HG03108 (cell line): ENCODE results near the gene ARMH3.
A peak's percentile ranks its signal among the peaks of the same experiment; 100 is the strongest.

Experiments used
- ATAC-seq: cut with Tn5 transposase; IDR thresholded peaks from one replicate; pipeline ENCODE4 v1.9.1; 2021; ENCODE audit warnings: moderate library complexity; ENCODE audit not compliant: unreplicated experiment

Gene ARMH3

DNA sequence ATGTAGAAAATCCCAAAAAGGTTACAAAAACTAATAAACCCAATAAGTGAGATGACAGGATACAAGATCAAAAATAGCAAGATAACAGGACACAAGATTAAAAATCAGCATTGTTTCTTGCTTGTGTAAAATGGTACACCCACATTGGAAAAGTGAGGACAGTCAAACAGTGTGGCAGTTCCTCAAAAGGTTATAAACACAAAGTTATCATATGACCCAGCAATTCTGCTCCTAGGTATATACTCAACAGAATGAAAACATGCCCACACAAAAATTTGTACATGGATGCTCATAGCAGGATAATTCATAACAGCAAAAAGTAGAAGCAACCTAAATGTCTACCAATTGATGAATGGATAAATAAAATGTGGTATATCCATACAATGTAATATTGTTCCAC is 105.8 kb downstream of the ARMH3 start:
- ATAC-seq = no peak

GRCh38 chr10:101941871-101942270 is 114.1 kb downstream of the ARMH3 start:
- ATAC-seq = no peak

- no peak for ATAC-seq
Measured at GRCh38 chr10:101940916-101941315, 115.1 kb downstream of the ARMH3 start.

DNA sequence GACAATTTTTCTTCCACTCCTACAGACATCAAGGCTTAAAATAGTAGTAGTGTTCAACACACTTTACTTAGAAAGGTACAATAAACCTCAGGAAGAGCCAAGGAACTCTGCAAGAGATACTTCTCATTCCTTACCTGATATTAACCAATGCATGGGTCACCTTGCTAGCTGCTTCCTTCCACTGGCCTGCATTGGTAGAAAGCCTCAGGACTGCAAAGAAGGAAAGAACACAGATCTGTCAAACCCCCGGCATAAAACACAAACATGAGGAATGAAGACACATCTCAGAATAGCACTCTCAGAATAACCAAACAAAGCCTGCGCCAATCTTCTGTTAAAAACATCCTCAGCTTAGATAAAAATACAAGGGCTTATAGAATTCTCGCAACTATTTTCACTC is 116.2 kb downstream of the ARMH3 start:
- no peak for ATAC-seq

GRCh38 chr10:101939008-101939648 is 116.8 kb downstream of the ARMH3 start:
- no peak for ATAC-seq

GRCh38 chr10:101938305-101939007 is 117.5 kb downstream of the ARMH3 start:
- no peak for ATAC-seq

- no peak for ATAC-seq
Measured at GRCh38 chr10:101935431-101935830, 120.5 kb downstream of the ARMH3 start.

DNA sequence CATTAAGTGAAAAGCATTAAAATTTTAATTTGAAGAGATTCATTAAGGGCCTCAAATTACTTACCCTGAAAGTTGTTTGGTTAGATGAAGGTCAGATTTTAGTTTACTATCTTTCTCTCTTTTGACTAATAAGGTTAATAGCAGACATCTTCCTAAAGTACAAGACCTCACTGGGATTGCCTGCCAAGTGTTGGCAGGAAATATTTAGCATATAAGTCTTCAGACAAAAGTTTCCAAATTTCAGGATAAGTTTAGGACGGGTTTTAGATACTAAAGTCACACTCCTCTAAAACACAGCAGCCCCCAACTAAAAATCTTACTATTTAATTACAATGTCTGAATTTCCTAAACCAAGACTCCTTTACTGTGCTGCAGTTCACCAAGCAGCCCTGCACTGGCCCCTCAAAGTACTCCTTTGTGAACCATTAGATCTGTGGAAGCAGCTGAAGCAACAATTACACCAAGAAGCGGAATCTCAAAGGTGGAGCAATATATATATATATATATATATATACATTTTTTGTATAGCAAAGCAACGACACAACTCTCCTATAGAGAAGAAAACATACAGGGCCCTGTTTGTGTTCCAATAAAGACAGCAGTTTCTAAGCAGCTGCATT is 121.2 kb downstream of the ARMH3 start:
- no peak for ATAC-seq

DNA sequence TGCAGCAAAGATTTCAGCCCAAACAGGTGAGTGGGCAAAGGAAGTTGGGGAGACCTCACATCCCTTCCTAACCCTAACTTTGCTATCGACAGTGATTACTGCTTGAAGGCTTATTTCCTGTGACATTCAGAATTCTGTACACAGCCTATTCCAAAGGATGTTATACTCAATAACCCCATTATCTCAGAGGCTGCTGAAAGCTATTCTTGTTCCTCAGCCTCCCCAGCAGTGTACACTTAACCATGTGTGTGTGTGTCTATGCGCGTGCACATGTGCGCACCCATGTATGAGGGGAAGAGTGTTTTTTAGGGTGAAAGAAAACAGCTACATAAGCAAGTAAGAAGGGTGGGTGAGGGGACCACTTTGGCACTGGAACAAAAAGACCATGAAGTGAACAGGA is 122.0 kb downstream of the ARMH3 start:
- ATAC-seq = no peak

DNA sequence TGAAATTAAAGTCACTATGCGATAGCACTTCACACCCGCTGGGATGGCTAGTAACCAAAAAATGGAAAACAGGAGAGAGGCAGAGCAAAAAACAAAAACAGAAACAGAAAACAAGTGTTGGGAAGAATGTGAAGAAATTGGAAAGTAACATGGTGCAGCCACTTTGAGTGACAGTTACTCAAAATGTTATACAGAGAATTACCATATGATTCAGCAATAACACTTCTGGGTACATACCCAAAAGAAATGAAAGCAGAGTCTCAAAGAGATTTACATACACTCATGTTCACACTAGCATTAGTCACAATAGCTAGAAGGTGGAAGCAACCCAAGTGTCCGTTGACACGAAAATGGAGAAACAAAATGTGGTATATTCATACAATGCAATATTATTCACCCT is 123.8 kb downstream of the ARMH3 start:
- no peak for ATAC-seq

DNA sequence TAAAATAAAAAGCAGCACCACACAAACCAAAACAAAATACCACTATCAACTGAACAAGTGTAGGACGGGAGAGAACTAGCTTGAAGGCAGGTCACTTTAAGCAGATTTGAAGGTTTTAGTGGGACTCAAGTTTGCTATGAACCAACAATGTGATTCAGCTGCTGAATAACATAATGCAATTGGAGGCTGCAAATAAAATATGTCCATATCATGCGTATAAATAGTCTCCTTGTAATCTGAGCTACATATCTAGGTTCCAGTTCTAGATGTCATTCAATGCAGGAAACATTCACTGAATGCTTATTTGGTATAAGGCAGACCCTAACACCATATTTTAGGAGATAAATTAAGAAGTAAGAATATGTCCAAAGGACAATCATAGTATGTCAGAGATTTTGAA is 130.9 kb downstream of the ARMH3 start:
- ATAC-seq = no peak

DNA sequence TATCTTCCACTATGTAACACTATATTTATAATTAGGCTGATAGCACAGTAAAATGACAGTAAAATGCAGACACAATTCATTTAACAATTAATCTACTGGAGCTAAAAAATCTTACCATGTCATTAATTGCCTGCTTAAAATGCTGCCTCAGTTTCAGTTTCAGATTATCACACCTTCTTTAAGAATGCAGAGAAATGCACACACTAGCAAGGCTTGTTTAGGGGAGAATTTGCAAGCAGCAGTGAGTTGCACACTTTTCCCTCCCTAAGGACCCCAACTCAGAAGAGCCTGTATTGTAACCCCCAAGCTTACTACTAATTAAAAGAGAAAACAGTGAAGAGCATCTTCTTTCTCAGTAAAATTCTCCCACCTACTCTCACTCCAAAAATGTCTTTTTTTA is 132.7 kb downstream of the ARMH3 start:
- ATAC-seq = no peak

- no peak for ATAC-seq
Measured at GRCh38 chr10:101922846-101923245, 133.1 kb downstream of the ARMH3 start.

- ATAC-seq = no peak
Measured at GRCh38 chr10:101920546-101920945, 135.4 kb downstream of the ARMH3 start.

- ATAC-seq = no peak
Measured at GRCh38 chr10:101919026-101919770, 136.8 kb downstream of the ARMH3 start.

DNA sequence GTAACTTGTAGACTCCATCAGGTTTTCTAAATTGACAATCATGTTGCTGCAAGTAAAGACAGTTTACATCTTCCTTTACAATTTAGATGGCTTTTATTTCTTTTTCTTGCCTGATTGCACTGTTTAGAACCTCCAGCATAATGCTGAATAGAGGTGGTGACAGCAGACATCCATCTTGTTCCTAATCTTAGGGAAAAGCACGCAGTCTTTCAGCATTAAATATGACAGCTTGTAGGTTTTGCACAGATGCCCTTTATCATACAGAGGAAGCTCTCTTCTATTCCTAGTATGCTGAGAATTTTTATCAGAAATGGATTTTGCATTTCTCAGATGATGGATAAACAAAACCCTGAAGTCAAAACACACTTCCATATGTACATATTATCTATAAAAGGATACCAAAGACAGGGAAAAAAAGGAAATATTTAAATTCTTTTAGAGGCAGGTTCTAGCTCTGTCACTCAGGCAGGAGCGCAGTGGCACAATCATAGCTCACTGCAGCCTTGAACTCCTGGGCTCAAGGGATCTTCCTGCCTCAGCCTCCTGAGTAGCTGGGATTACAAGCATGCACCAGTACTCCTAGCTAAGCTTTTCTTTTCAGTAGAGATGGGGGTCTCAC is 143.3 kb downstream of the ARMH3 start:
- no peak for ATAC-seq

DNA sequence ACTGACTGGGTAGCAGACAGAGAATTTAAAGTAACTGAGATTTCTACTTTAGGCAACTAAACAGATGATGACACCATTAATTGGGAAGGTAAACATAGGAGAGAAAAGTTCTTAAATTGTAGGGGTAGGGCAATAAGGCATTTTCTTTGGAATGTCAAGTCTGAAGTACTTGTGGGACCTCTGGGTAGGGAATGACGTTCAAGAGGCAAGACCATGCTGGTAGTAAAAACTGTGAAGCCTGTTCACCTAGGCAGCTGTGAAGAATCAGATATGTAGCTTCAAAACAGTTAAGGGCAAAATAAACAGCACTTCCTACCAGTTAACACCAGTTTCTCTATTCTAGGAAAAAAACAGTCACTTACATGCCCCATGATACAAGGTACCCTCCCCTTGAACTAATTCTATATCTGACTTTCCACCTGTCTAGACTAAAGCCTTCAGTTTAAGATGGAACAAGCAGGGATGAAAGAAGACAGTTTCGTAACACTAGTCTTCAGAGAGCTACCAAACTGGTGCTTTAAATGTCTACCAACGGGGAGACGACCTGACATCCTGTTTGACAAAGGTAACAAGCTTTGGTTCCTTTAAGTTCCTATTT is 149.3 kb downstream of the ARMH3 start:
- ATAC-seq = no peak

DNA sequence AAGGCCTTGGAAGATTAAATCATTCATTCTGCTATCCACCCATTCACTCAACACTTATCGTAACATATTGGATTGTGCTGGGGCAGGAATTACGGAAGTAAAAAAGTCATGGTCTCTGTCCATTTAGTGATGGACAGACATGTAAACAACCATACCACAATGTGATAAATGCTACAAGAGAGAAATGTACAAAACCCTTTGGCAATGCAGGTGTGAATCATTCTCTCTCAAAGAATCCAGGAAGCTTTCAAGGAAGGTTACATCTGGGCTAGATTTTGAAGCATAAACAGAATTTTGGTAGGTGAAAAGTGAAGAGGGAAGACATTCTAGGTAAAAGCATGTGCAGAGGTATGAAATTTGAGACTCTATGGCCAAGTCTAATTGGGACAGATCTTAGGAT is 150.7 kb downstream of the ARMH3 start:
- ATAC-seq = no peak

GRCh38 chr10:101903827-101904550 is 152.0 kb downstream of the ARMH3 start:
- peak; percentile 84 for ATAC-seq

- ATAC-seq = no peak
Measured at GRCh38 chr10:101902820-101903145, 153.2 kb downstream of the ARMH3 start.
